ENCODE data around the gene FANCD2OS.
"Not testable (repeated sequence)": the region's sequence is repeated elsewhere in the genome, so short reads cannot be mapped to it uniquely, and the experiment has no call there.

The FANCD2OS gene, protein sequence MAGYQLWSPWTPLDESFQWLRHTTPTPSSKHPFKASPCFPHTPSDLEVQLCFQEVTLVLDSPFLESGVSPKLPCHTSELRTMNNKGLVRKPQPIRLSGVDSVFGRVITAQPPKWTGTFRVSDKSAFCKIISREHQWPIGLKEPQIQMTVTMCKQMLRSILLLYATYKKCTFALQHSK

DNA sequence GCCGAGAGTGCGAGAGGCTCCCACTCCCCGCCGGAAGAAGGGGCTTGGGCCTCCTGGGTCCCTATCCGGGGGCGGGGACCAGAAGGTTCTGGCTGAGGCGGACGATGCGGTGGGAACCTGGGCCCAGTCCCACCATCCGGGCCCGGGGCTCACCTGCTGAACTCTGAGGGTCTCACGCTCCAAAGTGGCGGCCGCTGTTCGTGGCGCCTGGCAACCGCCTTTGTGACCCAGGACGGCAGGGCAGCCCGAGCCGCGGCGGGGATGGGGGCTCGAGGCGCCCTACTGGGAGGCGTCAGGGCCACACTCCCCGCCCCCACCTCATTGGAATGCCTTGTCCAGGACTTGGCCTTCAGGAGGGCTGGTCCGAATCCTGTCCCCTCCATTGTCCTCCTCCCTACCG lies at the start of gene FANCD2OS:
Gene FANCD2OS, minus strand, starts transcription at position 165 of the 400 bp plus-strand sequence. CDS start 3,481 bp downstream, outside the sequence.
- no peak for DNase-seq (ENCODE audit: low read depth in 2 of 2)

DNA sequence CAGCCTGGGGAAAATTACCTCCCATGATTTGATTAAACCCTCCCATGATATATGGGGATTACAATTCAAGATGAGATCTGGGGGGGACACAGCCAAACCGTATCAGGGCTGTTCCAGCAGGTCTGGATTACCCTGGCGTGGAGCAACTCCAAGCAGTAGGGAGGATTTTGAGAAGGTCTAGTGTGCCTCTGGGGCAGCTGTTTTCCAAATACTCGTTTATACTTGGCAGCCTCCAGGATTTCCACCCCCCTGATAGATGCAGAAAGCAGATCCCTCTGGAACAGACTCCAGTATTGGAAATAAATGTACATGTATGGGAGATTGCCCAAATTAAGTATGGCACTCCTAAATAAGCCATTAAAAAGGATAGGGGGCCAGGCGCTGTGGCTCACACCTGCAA lies 49.0 kb upstream of the FANCD2OS start:
- DNase-seq (ENCODE audit: low read depth in 2 of 2) = no peak

DNA sequence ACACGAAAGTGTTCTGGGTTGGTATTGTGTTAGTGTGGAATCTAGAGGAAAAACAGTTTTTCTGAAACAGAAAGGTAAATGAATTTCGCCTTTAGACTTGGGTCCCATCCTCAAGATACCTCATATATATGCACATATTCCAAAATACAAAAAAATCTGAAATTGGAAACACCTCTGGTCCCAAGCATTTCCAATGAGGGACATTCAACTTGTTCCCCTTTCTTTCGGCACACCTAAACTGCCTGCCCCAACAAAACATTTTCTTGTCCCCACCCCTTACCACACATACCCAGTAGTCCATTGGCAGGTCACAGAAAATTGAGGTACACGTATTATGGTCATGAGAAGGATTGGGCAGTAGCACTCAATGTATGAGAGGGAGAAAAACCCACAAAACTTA lies 47.6 kb upstream of the FANCD2OS start:
- no peak for DNase-seq (ENCODE audit: low read depth in 2 of 2)

DNA sequence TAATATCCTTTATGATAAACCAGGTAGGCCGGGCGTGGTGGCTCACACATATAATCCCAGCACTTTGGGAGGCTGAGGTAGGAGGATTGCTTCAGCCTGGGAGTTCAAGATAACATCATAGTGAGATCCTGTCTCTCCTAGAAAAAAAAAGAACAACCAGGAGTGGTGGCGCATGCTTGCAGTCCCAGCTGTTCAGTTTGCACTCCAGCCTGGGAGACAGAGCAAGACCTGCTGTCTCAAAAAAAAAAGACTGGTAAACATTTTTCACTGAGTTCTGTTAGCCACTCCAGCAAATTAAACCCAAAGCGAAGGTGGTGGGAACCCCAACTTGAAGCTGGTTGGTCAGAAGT lies 47.0 kb upstream of the FANCD2OS start:
- no peak for DNase-seq (ENCODE audit: low read depth in 2 of 2)

DNA sequence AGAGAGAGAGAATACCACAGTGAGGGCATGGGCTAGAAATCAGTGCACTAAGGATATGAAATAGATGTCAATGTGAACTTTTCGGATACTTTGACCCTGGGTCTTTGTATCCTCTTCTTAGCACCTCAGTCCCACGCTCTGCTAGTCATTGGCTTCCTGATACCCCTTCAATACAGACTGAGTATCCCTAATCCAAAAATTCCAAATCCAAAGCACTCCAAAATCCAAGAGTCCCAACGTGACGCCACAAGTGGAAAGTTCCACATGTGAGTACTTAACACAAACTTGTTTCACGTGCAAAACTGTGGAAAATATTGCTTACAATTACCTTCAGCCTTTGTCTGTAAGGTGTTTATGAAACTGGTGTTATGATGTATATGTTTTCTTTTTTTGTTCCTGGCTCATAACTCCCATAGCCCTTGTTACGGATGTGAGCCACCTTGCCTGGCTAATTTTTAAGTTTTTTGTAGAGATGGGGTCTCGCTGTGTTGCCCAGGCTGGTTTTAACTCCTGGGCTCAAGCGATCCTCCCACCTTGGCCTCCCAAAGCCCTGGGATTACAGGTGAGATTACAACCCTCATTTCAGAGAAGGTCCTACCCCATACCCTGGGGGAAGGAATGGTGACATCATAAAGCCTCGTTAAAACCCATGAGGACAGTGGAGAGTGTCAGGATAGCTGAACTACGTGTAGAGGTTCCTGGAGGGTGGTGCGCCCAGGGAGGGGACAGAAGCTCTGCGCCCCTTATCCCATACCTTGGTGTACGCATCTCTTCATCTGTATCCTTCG lies 46.5 kb upstream of the FANCD2OS start:
- DNase-seq (ENCODE audit: low read depth in 2 of 2) = no peak

DNA sequence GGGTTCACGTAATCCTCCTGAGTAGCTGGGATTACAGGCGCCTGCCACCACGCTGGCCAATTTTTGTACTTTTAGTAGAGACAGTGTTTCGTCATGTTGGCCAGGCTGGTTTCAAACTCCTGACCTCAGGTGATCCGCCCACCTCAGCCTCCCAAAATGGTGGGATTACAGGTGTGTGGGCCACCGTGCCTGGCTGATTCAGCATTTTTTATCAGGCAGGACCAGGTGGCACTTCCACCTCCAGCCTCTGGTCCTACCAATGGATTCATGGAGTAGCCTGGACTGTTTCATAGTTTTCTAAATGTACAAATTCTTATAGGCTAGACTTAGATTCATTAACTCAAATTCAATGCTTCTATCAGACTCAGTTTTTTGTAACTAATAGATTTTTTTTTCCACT lies 42.9 kb upstream of the FANCD2OS start:
- no peak for DNase-seq (ENCODE audit: low read depth in 2 of 2)

DNA sequence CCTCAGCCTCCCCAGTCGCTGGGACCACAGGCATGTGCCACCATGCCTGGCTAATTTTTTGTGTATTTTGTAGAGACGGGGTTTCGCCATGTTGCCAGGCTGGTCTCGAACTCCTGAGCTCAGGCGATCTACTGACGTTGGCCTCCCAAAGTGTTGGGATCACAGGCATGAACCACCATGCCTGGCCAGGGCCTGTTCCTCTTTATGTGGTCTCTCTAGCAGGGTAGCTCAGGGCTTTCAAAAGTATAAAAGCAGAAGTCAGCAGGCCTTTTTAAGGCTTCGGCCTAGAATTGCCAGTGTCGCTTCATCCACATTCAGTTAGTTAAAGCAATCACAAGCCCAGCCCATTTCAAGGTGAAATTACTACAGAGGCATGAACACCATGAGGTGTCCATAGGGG lies 41.2 kb upstream of the FANCD2OS start:
- no peak for DNase-seq (ENCODE audit: low read depth in 2 of 2)

DNA sequence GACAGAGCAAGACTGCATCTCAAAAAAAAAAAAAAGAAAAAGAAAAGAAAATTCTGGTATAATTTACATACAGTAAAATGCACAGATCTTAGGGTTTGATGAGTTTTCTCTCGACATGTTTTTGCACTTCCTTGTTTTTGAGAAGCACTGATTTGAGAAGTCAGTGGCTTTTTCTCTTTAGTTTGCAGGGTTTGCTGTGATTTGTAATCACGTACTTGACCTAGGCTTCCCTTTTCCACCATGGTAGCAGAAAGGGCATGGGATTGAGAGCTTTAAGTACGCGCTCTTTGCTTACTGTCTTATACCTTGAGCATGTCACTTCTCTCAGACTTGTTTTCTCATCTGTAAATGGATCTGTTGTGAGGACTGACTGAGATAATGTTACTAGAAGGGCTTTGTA lies 37.6 kb upstream of the FANCD2OS start:
- DNase-seq (ENCODE audit: low read depth in 2 of 2) = no peak

DNA sequence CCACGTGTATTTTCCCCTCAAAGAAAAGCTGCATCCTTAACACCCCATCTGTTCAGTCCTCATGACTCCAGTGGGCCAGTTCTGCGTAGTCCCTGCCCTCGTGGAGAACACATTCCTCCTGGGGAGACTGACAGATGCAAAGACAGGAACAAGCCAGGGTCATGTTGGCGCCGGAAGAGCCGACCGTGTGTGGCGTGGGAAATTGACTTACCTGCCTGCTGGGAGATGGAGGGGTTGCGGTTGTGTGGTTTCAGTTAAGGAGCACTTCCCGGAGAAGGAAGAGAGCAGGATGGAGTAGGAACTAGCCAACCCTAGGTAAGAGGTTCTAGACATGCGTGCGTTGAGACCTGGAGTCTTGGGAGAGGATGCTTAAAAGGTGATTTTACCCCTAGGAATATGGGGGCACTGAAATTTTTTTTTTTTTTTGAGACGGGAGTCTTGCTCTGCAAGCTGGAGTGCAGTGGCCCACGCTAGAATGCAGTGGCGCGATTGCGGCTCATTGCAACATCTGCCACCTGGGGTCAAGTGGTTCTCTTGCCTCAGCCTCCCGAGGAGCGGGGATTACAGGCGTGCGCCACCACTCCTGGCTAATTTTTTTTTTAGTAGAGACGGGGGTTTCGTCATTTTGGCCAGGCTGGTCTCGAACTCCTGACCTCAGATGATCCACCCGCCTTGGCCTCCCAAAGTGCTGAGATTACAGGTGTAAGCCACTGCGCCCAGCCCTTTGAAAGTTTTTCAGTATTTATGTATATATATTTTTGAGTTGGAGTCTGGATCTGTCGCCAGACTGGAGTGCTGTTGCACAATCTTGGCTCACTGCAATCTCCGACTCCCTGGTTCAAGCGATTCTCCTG lies 34.9 kb upstream of the FANCD2OS start:
- no peak for DNase-seq (ENCODE audit: low read depth in 2 of 2)

DNA sequence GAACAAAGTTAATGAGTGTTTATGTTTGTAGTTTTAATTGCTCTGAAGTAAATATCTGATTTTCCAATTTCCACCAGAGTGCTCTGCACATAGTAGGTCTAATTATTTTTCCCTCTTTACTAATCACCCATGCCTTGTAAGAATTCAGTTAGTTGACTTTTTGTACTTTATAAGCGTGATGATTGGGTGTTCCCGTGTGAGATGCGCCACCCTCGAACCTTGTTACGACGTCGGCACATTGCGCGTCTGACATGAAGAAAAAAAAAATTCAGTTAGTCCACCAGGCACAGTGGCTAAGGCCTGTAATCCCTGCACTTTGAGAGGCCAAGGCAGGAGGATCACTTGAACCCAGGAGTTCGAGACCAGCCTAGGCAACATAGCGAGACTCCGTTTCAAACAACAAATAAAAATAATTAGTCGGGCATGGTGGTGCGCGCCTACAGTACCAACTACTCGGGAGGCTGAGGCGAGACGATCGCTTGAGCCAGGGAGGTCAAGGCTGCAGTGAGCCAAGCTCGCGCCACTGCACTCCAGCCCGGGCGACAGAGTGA lies 33.0 kb upstream of the FANCD2OS start:
- DNase-seq (ENCODE audit: low read depth in 2 of 2) = no peak

DNA sequence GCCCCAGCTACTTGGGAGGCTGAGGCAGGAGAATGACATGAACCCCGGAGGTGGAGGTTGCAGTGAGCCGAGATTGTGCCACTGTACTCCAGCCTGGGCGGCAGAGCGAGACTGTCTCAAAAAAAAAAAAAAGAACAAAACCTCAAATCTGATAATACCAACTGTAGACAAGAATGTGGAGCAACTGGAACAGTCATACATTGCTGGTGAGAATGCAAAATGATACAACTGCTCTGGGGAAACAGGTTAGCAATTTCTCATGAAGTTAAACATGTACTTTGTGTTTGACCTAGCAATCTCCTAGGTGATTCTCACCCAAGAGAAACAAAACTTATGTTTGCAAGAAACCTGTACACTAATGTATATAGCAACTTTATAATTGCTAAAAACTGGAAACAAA lies 29.1 kb upstream of the FANCD2OS start:
- no peak for DNase-seq (ENCODE audit: low read depth in 2 of 2)

DNA sequence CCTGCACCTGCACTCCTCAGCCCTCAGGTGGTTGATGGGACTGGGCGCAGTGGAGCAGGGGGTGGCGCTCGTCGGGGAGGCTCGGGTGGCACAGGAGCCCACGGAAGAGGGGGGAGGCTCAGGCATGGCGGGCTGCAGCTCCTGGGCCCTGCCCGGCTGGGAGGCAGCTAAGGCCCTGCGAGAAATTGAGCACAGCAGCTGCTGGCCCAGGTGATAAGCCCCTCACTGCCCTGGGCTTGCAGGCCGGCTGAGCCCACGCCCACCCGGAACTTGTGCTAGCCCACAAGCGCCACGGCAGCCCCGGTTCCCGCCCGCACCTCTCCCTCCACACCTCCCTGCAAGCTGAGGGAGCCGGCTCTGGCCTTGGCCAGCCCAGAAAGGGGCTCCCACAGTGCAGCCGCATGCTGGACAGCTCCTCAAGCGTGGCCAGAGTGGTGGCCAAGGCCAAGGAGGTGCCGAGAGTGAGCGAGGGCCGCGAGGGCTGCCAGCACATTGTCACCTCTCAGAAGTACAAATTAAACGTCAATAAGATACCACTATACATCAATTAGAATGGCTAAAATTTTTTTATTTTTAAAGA lies 28.5 kb upstream of the FANCD2OS start:
- no peak for DNase-seq (ENCODE audit: low read depth in 2 of 2)

DNA sequence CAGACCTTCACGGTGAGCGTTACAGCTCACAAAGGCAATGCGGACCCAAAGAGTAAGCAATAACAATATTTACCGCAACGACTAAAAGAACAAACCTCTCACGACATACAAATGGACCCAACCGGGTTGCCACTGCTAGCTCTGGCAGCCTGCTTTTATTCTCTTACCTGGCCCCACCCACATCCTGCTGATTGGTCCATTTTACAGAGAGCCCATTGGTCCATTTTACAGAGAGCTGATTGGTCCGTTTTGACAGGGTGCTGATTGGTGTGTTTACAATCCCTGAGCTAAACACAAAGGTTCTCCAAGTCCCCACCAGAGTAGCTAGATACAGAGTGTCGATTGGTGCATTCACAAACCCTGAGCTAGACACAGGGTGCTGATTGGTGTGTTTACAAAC lies 27.8 kb upstream of the FANCD2OS start:
- not testable (repeated sequence) for DNase-seq (ENCODE audit: low read depth in 2 of 2)

DNA sequence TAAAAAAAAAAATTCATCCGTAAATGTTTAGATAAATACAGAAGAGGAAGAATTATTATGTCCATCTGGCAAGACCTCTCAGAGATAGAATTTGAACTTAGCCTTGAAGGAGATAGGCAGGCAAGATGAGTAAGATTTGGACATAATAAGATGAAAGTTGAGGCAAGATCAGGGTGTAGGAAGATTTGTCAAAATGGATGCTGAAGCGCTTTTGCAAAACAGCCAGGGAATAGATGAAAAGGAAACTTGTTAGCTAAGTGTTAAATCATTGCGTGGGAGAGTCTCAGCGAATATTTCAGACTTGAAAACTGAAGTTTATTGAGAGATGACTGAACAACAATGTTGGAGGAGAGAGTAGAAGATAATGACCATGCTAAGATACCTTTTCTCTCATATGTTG lies 14.7 kb upstream of the FANCD2OS start:
- no peak for DNase-seq (ENCODE audit: low read depth in 2 of 2)

DNA sequence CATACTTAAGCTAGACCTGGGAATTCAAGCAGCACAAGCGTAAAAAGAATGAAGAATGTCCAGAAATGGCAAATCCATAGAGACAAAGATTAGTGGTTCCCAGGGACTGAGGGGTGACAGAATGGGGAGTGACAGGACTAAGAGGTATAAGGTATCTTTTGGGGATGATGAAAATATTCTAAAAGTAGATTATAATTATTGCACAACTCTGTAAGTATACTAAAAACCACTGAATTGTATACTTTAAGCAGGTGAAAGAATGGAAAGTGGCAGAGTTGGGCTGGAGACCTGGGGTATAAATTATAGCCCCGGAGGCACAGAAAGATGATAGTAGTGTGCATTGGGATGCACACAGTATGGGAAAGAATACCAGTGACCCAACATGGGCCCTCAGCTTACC lies 13.0 kb upstream of the FANCD2OS start:
- no peak for DNase-seq (ENCODE audit: low read depth in 2 of 2)

DNA sequence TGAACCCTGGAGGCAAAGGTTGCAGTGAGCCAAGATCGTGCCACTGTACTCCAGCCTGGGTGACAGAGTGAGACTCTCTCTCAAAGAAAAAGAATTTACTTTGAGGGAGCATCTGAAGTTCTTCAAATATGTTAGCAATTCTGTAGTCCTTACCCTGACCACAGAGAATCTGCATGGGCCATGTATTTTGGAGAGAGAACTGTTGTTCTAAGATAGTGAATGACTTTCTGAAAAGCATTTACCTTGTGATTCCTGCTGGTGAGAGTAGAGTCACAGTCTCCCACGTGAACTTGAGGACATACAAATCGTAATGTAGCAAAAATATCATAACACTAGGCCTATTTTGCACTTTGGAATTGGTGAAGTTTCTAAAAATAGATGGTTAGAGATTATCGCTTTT lies 11.3 kb upstream of the FANCD2OS start:
- DNase-seq (ENCODE audit: low read depth in 2 of 2) = no peak

DNA sequence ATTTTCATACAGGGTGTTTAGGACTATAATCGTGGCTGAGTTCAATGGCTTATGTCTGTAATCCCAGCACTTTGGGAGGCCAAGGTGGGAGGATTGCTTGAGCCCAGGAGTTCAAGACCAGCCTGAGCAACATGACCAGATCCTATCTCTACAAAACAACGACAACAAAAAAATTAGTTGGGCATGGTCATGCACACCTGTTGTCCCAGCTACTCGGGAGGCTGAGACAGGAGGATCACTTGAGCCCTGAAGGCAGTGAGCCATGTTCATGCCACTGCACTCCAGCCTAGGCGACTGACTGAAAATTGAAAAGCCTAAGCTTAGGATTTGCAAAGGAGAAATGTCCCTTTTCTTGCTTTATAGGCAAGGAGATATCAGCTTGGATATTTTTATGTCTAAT lies 8.9 kb upstream of the FANCD2OS start:
- DNase-seq (ENCODE audit: low read depth in 2 of 2) = no peak

DNA sequence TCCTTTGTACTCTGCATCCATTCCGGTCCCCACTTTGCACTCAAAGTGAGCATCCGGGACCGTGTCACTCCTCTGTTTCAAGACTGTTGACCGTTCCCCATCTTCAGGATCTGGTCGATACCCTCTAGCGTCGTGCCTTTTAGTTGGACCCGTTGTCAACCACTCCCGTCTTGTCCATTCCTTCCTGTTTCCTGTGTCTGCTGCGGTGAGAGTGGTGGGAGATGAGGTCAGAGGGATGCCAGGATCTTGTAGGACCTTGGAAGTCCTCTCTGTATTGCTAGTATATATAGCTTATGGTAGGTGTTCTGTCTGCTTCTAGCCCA lies 8.0 kb upstream of the FANCD2OS start:
- peak in 1 of 2 donors; percentile 8 for DNase-seq (ENCODE audit: low read depth in 2 of 2)

DNA sequence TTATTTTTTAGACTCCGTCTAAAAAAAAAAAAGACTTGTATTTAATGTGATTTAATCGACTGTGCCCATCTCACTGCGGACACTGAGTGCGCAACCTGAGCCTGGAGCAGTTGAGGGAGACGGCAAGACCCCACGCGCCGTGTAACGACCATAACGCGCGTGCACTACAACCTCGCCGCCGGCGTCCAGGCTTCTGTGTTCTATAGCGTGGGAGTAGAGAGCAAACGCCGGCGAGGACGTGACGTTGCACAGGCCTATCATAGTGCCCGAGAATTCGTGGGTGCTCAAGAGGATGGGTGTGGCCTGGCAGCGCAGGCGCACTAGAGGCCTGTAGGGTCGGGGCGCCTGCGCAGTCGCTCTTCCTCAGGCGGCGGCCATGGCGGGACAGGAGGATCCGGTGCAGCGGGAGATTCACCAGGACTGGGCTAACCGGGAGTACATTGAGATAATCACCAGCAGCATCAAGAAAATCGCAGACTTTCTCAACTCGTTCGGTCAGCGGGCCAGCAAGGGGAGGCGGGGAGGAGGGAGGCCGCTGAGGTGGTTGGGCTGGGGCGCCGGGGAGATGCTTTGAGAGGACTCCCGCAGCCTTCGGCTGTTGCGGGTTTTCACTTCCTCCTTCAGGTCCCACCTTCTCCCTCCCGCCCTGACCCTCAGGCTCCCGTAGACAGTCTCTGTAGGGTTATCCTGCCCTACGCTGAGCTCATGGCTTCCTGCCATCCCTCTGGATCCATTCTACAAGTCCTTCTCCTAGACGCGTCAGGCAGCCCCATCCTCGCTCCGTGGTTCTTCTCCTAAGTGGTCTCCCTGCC lies 7.5 kb upstream of the FANCD2OS start, which contains the start of gene BRK1:
Gene BRK1, plus strand, starts transcription at position 350 of the 812 bp plus-strand sequence. Its CDS starts 27 bp downstream, at position 377.
- peak; percentile 88 to 90 for DNase-seq (ENCODE audit: low read depth in 2 of 2)

DNA sequence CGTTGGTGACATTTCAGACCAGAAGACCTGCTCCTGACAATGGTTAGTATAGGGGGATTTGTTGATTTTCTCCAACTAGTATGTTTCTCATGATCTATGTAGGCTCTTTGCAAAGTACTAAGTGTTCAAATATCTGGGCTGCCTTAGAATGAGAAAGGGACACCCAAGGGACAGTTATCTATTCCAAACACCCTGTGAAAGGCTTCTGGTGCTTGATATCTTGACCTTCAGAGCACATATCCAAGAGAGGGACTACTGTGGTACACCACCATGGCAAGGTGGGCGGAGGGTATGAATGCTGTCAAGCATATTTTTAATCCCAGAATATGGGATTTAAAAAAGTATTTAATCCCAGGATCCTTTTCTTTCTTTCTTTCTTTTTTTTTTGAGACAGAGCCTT lies 1.1 kb downstream of the FANCD2OS start:
- DNase-seq (ENCODE audit: low read depth in 2 of 2) = no peak

DNA sequence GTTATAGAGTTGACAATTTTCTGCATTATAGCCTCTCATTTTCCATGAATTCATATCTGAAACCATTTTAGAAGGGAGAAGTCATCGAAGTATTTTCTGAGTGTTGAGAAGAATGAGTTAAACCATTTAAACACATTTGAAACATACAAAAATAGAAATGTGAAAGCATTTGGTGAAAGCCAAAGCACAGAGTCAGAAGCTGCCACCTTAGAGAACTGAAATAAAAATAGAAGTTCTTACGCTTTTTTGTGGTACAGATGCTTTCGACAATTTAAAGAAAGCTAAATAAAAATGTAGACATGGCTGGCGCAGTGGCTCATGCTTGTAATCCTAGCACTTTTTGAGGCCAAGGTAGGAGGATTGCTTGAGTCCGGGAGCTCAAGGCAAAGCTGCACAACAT lies 9.0 kb downstream of the FANCD2OS start:
- DNase-seq (ENCODE audit: low read depth in 2 of 2) = no peak

Data from stimulated activated CD4-positive, alpha-beta T cell treated with anti-CD3 and anti-CD28 coated beads, Interleukin-4, amount 100 ng/mL, for 48 hours (primary cell).